HepG2 (cell line): ENCODE data around the gene UNC13D. TPM values are rescaled to one million over a fixed set of nuclear protein-coding genes. Genes with fewer than 3 reads are reported as not detected.

Experiments used
- EZH2 ChIP-seq: conservative IDR thresholded peaks from 2 replicates; pipeline ENCODE4 v1.6.1; 2012; ENCODE audit warnings: mild to moderate bottlenecking, low read depth, low read length, moderate library complexity
- HIVEP1 ChIP-seq: sonication (generic); formaldehyde crosslinking; IDR thresholded peaks from 2 replicates; pipeline ENCODE4 v1.4.0; 2020; ENCODE audit warnings: mild to moderate bottlenecking, missing genetic modification reagents
- MXD3 ChIP-seq: IDR thresholded peaks from 2 replicates; pipeline ENCODE4 v1.6.1; 2016; ENCODE audit warnings: mild to moderate bottlenecking, missing biosample characterization, missing genetic modification reagents
- POGK ChIP-seq: sonication (generic); formaldehyde crosslinking; conservative IDR thresholded peaks from 2 replicates; pipeline ENCODE4 v1.8.0; 2022; ENCODE audit warnings: mild to moderate bottlenecking, moderate library complexity, missing genetic modification reagents
- RBM22 ChIP-seq: fragments of 200-400 bp; formaldehyde crosslinking; optimal IDR thresholded peaks from 2 replicates; pipeline ENCODE3; 2017; ENCODE audit warnings: mild to moderate bottlenecking, low read length, moderate library complexity
- SPEN ChIP-seq: sonication (generic); formaldehyde crosslinking; IDR thresholded peaks from 2 replicates; pipeline ENCODE4 v1.5.1; 2020; ENCODE audit warnings: low read depth, mild to moderate bottlenecking, missing genetic modification reagents
- SRSF9 ChIP-seq: fragments of 200-400 bp; formaldehyde crosslinking; IDR thresholded peaks from 2 replicates; pipeline ENCODE4 v1.6.1; 2018; ENCODE audit warnings: borderline replicate concordance, mild to moderate bottlenecking, low read depth, low read length; ENCODE audit not compliant: insufficient read depth, poor library complexity, severe bottlenecking
- STAG1 ChIP-seq: sonication (generic); formaldehyde crosslinking; IDR thresholded peaks from 2 replicates; pipeline ENCODE4 v1.4.0; 2020; ENCODE audit warnings: missing genetic modification reagents
- TAF1 ChIP-seq: sonication (generic); formaldehyde crosslinking; IDR thresholded peaks from 2 replicates; pipeline ENCODE4 v1.4.0; 2020; ENCODE audit warnings: missing genetic modification reagents
- TBX2 ChIP-seq: sonication (generic); formaldehyde crosslinking; IDR thresholded peaks from 2 replicates; pipeline ENCODE4 v1.5.0; 2020; ENCODE audit warnings: missing genetic modification reagents, mild to moderate bottlenecking, borderline replicate concordance
- TCF7 ChIP-seq: sonication (generic); IDR thresholded peaks from 2 replicates; pipeline ENCODE4 v1.6.1; 2016; ENCODE audit warnings: antibody characterized with exemption, low read depth
- TSC22D2 ChIP-seq: sonication (generic); formaldehyde crosslinking; IDR thresholded peaks from 2 replicates; pipeline ENCODE4 v1.5.1; 2020; ENCODE audit warnings: missing genetic modification reagents, mild to moderate bottlenecking, borderline replicate concordance
- ZNF224 ChIP-seq: sonication (generic); formaldehyde crosslinking; IDR thresholded peaks from 2 replicates; pipeline ENCODE4 v1.5.0; 2020; ENCODE audit warnings: mild to moderate bottlenecking, missing genetic modification reagents
- ZNF234 ChIP-seq: sonication (generic); formaldehyde crosslinking; conservative IDR thresholded peaks from 2 replicates; pipeline ENCODE4 v1.5.1; 2020; ENCODE audit warnings: mild to moderate bottlenecking, missing genetic modification reagents
- ZNF569 ChIP-seq: sonication (generic); formaldehyde crosslinking; IDR thresholded peaks from 2 replicates; pipeline ENCODE4 v1.5.0; 2020; ENCODE audit warnings: mild to moderate bottlenecking, missing genetic modification reagents, moderate library complexity, borderline replicate concordance
- ZNF720 ChIP-seq: sonication (generic); formaldehyde crosslinking; IDR thresholded peaks from 2 replicates; pipeline ENCODE4 v1.4.0; 2020; ENCODE audit warnings: missing genetic modification reagents
- polyA plus RNA-seq, 8 experiments: library from polyadenylated mRNA; depleted of rRNA in 3 of 8; stranded (reverse) in 7 of 8; unstranded in 1 of 8; fragments of >200 nt; fragmentation: Illumina TruSeq in 4 of 8; extraction: Trizol in 4 of 8; gene quantifications; 2 replicates each; pipeline versions ENCODE4 v1.2.1 to v1.2.3, GENCODE V29; 2011 to 2016; ENCODE audit warnings: low read depth in 4 of 8, missing spikeins in 1 of 8, mixed read lengths in 1 of 8; ENCODE audit not compliant: insufficient read depth in 1 of 8
- total RNA-seq, 5 experiments: library from RNA; depleted of rRNA; stranded (reverse); fragments of >200 nt; fragmentation: Illumina TruSeq; extraction: Trizol; gene quantifications; 2 replicates each; pipeline ENCODE4 v1.2.3, GENCODE V29; 2016; ENCODE audit warnings: low read depth in 1 of 5
- TF ChIP-seq, protein P1 (sequence below): sonication (generic); formaldehyde crosslinking; IDR thresholded peaks from 2 replicates; pipeline ENCODE4 v1.5.0; 2020; ENCODE audit warnings: missing genetic modification reagents
- TF ChIP-seq, protein P2 (sequence below): sonication (generic); formaldehyde crosslinking; IDR thresholded peaks from 2 replicates; pipeline ENCODE4 v1.4.0; 2020; ENCODE audit warnings: missing genetic modification reagents, borderline replicate concordance
- TF ChIP-seq, protein P3 (sequence below): sonication (generic); formaldehyde crosslinking; IDR thresholded peaks from 2 replicates; pipeline ENCODE4 v1.8.0; 2022; ENCODE audit warnings: mild to moderate bottlenecking, missing genetic modification reagents

The UNC13D gene
- total and polyA plus RNA-seq, 2 of the 13 experiments (the other 11 are each of a cell fraction or from before 2014, with no cell fraction given), result 29.7 to 42.7 TPM

- TF ChIP-seq SRSF9 (no peak), SPEN (CRISPR knock-in tag) (no peak; the same call in none of the 2 replicates), HIVEP1 (CRISPR knock-in tag) (peak; percentile 13; the same call in 1 of the 2 replicates), TAF1 (peak; percentile 53; the same call in 1 of the 2 replicates), ZNF234 (no peak), RBM22 (no peak), EZH2 (no peak), STAG1 (CRISPR knock-in tag) (no peak; the same call in 1 of the 2 replicates), TCF7 (peak; percentile 10; the same call in 1 of the 2 replicates), MXD3 (CRISPR knock-in tag) (no peak), ZNF224 (CRISPR knock-in tag) (no peak; the same call in 1 of the 2 replicates), POGK (no peak), TBX2 (CRISPR knock-in tag) (peak; percentile 56), ZNF569 (CRISPR knock-in tag) (no peak), TSC22D2 (CRISPR knock-in tag) (peak; percentile 18; the same call in 1 of the 2 replicates), ZNF720 (CRISPR knock-in tag) (no peak)
- TF ChIP-seq, protein P1, sequence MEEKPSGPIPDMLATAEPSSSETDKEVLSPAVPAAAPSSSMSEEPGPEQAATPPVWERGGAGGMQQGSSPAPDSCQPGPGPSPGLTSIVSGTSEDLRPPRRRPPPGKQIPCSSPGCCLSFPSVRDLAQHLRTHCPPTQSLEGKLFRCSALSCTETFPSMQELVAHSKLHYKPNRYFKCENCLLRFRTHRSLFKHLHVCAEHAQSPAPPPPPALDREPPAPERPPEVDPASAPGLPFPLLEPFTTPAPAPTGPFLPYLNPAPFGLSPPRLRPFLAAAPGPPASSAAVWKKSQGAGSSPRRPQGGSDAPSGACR (CRISPR knock-in tag), result no peak; the same call in 1 of the 2 replicates
- TF ChIP-seq, protein P2, sequence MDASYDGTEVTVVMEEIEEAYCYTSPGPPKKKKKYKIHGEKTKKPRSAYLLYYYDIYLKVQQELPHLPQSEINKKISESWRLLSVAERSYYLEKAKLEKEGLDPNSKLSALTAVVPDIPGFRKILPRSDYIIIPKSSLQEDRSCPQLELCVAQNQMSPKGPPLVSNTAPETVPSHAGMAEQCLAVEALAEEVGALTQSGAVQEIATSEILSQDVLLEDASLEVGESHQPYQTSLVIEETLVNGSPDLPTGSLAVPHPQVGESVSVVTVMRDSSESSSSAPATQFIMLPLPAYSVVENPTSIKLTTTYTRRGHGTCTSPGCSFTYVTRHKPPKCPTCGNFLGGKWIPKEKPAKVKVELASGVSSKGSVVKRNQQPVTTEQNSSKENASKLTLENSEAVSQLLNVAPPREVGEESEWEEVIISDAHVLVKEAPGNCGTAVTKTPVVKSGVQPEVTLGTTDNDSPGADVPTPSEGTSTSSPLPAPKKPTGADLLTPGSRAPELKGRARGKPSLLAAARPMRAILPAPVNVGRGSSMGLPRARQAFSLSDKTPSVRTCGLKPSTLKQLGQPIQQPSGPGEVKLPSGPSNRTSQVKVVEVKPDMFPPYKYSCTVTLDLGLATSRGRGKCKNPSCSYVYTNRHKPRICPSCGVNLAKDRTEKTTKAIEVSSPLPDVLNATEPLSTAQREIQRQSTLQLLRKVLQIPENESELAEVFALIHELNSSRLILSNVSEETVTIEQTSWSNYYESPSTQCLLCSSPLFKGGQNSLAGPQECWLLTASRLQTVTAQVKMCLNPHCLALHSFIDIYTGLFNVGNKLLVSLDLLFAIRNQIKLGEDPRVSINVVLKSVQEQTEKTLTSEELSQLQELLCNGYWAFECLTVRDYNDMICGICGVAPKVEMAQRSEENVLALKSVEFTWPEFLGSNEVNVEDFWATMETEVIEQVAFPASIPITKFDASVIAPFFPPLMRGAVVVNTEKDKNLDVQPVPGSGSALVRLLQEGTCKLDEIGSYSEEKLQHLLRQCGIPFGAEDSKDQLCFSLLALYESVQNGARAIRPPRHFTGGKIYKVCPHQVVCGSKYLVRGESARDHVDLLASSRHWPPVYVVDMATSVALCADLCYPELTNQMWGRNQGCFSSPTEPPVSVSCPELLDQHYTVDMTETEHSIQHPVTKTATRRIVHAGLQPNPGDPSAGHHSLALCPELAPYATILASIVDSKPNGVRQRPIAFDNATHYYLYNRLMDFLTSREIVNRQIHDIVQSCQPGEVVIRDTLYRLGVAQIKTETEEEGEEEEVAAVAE, result 0 out of 2 replicates have a peak, but pooled peaks have one; percentile 39
- TF ChIP-seq, protein P3, sequence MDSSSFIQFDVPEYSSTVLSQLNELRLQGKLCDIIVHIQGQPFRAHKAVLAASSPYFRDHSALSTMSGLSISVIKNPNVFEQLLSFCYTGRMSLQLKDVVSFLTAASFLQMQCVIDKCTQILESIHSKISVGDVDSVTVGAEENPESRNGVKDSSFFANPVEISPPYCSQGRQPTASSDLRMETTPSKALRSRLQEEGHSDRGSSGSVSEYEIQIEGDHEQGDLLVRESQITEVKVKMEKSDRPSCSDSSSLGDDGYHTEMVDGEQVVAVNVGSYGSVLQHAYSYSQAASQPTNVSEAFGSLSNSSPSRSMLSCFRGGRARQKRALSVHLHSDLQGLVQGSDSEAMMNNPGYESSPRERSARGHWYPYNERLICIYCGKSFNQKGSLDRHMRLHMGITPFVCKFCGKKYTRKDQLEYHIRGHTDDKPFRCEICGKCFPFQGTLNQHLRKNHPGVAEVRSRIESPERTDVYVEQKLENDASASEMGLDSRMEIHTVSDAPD (CRISPR knock-in tag), result no peak
Observed at GRCh38 chr17:75843577-75844529, at the start of gene UNC13D (continued).
